HK-2 (cell line): Measurements from ENCODE around the gene LRPPRC.
"Not testable (repeated sequence)": the region's sequence is repeated elsewhere in the genome, so short reads cannot be mapped to it uniquely, and the experiment has no call there.

Source experiments
- DNase-seq: peaks from one replicate; pipeline ENCODE4 v3.0.0-alpha.2; 2018; ENCODE audit not compliant: unreplicated experiment

The LRPPRC gene

DNA sequence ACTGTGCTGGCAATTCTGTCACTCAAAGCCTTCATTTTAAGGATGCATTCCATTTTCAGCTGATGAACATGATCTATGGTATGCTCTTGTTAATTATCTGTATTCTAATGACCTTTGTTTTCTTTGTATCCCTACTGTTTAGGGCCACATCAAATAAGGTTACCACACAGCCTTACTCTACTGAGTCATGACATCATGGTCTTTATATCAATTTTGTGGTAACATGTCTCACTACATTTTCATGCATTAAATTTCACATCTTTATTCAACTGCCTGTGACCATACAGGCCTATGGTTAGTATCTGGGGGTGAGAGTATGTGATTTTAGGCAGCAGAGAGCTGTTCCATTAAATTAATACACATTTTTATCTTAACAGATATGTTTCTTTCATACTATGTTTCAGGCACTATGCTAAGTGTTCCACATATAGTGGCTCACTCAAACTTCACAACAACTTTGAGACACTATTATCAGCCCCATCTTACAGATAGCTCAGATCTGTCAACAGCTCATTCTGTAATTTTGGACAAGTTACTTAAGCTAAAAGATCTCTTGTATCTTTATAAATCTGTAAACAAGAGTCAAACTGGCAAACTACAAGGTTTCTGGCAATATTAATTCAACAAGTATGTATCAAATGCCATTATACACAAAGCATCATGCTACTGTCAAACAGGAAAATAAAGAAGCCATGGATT, 18.0 kb downstream of the LRPPRC start:
- DNase-seq = no peak

DNA sequence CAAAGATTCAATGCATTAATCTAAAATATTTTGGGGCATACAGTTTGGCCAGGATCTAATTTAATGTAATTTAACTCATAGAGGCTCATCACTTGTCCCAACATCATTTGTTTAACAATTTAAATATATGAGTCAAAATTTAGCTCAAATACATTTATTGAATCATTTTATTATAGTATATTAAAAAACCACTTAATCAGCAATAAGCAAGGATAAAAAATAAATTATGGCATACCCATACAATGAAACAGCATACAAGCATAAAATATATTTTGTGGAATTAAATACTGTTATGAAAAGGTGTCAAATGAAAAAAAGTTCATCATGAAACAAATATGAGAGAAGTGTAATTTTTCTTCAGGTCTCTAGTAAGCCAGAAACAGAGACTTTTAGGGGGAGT, 34.9 kb downstream of the LRPPRC start:
- no peak for DNase-seq

GRCh38 chr2:43958397-43959275, 37.2 kb downstream of the LRPPRC start:
- no peak for DNase-seq

DNA sequence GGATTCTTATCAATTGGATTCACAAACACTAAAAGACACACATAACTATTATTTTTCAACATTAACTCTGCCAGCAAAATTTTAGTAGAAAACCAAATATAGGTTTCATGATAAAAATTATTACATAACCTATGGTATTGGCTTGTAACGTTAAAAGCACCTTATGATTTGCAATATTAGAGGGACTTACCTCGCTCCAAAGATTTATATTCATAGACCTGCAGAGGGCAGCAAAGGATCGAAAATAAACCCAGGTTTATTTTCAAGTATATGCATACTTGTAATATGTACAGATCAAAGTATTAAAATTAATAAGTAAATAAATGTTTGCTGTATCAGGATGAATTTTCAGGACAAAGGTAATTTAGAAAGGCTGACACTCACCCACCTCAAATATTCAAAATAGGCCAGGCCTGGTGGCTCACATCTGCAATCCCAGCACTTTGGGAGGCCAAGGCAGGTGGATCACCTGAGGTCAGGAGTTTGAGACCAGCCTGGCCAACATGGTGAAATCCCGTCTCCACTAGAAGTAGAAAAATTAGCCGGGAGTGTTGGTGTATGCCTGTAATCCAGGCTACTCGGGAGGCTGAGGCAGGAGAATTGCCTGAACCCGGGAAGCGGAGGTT, 45.3 kb downstream of the LRPPRC start:
- no peak for DNase-seq

DNA sequence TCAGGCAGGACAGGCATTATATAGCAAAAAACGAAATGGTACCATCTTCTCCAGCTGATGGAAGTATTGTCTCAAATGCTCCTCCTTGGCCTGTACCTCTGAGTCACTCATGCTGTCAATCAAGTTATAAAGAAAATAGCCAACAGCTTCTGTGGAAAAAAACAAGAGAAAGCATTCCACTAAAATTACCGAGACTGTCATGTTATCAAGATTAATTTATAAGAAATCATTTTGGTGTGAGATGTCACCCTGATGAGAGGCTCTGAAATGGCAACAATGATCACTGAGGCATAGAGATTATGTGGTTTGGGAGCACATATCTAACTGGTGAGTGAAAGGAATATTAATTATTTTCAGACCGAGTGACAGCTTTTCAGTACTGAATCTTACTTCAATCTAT, 47.4 kb downstream of the LRPPRC start:
- DNase-seq = no peak

DNA sequence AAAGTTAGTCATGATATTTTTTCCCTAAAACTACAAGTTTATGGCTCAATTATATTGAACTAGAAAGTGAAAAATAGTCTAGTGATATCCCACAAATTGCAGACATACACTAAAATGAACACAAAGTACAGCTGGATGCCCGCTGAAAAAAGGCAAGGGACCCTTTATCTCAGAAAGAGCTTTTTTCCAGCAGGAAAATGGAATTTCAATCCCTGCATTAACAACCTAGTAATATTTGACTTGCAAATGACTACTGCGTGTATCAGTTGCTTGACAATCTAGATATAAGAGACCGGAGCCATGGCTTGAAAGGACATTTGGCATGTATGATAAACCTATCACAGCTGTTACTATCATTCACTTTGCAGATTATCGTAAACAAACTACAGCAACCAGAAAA, 49.1 kb downstream of the LRPPRC start:
- no peak for DNase-seq

GRCh38 chr2:43945439-43945838, 50.4 kb downstream of the LRPPRC start:
- no peak for DNase-seq

- DNase-seq = no peak
Observed at GRCh38 chr2:43944915-43945314, 50.9 kb downstream of the LRPPRC start.

- no peak for DNase-seq
Observed at GRCh38 chr2:43943809-43944452, 51.9 kb downstream of the LRPPRC start.

GRCh38 chr2:43943323-43943722, 52.5 kb downstream of the LRPPRC start:
- DNase-seq = no peak

DNA sequence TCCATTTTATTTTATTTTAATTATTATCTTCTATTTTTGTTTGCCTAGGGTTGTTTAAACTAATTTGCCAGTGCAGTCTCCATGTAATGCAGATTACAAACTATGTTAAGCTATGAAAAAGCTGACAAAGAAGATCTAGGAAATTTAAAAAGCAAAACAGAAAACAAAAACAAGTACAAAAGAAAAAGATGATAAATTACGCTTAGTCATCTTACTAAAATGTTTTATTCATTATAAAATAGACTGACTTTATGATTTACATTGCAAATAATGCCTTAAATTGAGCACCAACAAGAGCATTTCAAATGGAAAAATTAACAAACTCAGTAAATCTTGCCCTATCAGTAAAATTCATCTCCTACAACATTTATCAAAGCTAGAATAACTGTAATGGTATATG, 52.9 kb downstream of the LRPPRC start:
- DNase-seq = no peak

DNA sequence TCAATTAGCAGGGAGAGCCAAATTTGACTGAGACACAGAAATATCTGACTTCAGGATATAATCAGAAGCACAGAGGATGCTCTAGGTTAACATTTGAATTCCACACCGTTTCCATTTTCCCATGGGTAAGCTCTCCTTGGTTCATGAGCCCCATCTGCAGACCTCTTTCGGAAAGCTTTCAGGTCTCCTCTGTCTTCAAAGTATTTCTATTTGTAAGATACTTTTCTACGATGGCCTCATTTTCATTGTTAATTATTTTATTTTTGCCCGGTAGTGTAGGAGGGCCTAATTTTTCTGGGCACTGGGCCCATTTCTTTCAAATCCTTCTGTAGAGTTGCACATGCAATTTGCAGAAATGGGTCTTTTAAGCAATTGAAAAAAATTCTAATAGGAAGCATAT, 53.8 kb downstream of the LRPPRC start:
- DNase-seq = no peak

DNA sequence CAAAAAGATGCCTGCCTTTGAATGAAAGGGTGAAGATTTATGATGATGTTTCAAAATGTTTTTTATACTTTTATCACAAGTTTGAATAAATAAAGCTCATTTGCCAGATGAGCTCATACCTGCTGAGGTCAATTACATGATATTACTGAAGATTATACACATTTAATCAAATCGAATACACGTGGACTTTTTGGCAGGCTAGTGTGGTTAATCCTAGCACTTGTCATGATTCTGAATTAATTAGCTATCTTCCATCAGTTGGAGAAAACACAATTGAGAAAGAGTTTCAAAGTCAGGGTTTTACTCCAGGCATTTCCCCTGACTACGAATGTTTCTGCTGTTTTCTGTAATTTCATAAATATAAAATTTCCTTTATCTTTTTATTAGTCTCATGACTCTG, 54.4 kb downstream of the LRPPRC start:
- DNase-seq = no peak

DNA sequence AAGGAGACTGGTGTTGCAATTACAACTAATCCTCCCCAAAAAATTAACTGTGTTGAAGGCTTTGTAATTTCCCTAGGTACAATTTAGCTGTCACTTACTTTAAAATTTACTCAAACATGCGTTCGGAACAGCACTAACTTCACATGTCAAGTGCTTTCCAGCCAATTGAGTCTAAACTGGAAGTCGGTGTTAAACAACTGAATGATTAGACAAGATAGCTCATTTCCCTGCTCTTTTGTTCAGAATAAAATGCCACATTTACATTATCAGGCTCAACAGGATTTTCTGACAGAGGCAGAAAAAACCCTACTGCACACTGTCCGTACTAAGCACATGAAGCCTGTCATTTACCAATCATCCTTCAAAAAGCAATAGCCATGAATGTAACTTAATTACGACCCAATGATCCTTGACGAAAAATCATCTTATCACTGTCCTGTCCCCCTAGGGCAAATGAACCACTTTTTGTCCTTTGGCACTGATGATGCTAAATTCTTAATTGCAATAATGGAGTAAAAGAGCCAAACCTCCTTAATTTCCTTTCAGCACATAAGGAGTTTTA, 56.0 kb downstream of the LRPPRC start:
- no peak for DNase-seq

DNA sequence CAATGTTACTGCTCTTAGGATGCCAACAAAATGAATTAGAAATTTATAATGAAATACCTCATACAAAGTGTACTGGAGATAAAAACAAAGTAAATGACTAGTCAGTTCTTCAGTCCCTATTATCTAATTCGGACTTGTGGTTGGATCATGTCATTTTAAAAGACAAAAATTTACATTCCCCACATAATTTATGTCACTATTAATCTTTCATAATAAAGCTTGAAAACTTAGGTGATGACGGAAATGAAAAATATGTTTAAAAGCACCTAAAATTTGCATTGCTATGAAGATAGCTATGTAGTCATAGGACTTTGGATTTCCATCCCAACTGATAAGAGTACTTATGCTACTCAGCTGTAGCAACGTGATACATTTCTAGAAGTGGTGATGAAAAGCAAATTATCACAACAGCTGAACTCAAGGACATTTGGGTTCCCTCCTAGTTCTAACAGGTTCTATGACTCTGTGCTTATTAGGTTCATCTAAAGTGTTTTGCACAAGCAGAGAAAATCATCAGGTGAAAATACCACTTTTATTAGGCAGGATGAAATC, 58.4 kb downstream of the LRPPRC start:
- DNase-seq = no peak

GRCh38 chr2:43934567-43934966, 61.2 kb downstream of the LRPPRC start:
- no peak for DNase-seq

GRCh38 chr2:43931293-43931692, 64.5 kb downstream of the LRPPRC start:
- no peak for DNase-seq

- DNase-seq = no peak
Observed at GRCh38 chr2:43927442-43927841, 68.3 kb downstream of the LRPPRC start.

GRCh38 chr2:43925431-43925830, 70.4 kb downstream of the LRPPRC start:
- DNase-seq = no peak

- no peak for DNase-seq
Observed at GRCh38 chr2:43924463-43924862, 71.3 kb downstream of the LRPPRC start.

DNA sequence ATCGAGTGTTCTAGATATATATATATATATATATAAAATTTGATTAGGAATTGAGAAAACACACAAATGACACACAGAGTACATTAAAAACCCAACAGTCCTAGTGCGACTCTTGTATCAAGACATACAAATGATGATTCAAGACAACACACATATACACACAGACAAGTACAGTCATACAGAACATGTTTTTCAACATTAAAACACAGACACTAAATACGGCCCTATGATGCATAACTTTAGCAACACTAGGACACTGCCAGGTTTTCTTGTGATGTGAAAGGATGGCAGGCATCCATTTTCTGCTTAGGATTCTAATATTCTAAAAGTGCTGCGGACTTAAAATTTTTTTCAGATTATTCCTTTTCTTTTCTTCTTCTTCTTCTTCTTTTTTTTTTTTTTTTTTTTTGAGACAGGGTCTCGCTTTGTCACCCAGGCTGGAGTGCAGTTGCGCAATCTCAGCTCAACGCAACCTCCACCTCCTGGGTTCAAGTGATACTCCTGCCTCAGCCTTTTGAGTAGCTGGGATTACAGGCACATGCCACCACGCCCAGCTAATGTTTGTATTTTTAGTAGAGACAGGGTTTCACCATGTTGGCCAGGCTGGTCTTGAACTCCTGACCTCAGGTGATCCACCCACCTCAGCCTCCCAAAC, 84.5 kb downstream of the LRPPRC start:
- DNase-seq = not testable (repeated sequence)
